Testis (tissue), 5 donors: ENCODE data around the gene CACUL1. TPM values are rescaled to one million over a fixed set of nuclear protein-coding genes. Genes with fewer than 3 reads are reported as not detected.

ENCODE experiments used
- DNase-seq: peaks from one replicate; pipeline ENCODE4 v3.0.0-alpha.2; 2019
- H3K27ac ChIP-seq, 2 donors: fragments of 200-600 bp; sonication (generic); one replicate each; pipeline ENCODE4 v1.5.1; 2019
- H3K27me3 ChIP-seq: fragments of 200-600 bp; sonication (generic); one replicate; pipeline ENCODE4 v1.5.1; 2019
- H3K36me3 ChIP-seq: fragments of 200-600 bp; sonication (generic); one replicate; pipeline ENCODE4 v1.5.1; 2017; ENCODE audit warnings: low read depth; ENCODE audit errors: missing control alignments
- H3K4me1 ChIP-seq: fragments of 200-600 bp; sonication (generic); one replicate; pipeline ENCODE4 v1.5.1; 2019
- H3K4me3 ChIP-seq, 2 donors: fragments of 200-600 bp; sonication (generic); one replicate each; pipeline ENCODE4 v1.5.1; 2017 to 2019
- H3K9me3 ChIP-seq: fragments of 200-600 bp; sonication (generic); one replicate; pipeline ENCODE4 v1.5.1; 2017
- CTCF ChIP-seq, 3 experiments: fragments of 450-650 bp in 2 of 3; fragments of 200-600 bp in 1 of 3; sonication (generic) in 1 of 3; IDR thresholded peaks; one replicate each; pipeline ENCODE4 v1.5.1; 2016 to 2019; ENCODE audit warnings: antibody characterized with exemption in 3 of 3, mild to moderate bottlenecking in 2 of 3, moderate library complexity in 1 of 3
- POLR2A ChIP-seq: fragments of 450-650 bp; IDR thresholded peaks from one replicate; pipeline ENCODE4 v1.6.1; 2017; ENCODE audit warnings: antibody characterized with exemption, mild to moderate bottlenecking, moderate library complexity
- WGBS, 2 donors: methylation state at CpG; one replicate each; pipeline ENCODE4 v1.1.5; 2018; 5-methylcytosine and 5-hydroxymethylcytosine counted together
- intact Hi-C: fragments of 100-400 bp; cut with DNase I; formaldehyde crosslinking; loops from one replicate; pipeline ENCODE4 v1.15.1; 2023; ENCODE audit warnings: low total_unique reads
- long read RNA-seq, 2 donors: transcript quantifications; one replicate each; lab custom pipeline, GENCODE V29; 2026
- polyA plus RNA-seq: library from polyadenylated mRNA; stranded (reverse); fragments of 350-450 nt; fragmentation: Illumina TruSeq; extraction: RNeasy Lipid Tissue Mini Kit (QIAGEN cat#74804); gene quantifications from one replicate; pipeline ENCODE4 v1.2.3, GENCODE V29; 2014; ENCODE audit warnings: low read depth, low replicate concordance; ENCODE audit not compliant: insufficient read depth
- total RNA-seq, 2 donors: library from RNA; depleted of rRNA; stranded (reverse); fragments of >200 nt; gene quantifications; one replicate each; pipeline ENCODE4 v1.2.3, GENCODE V29; 2016

The CACUL1 gene
- total RNA-seq: 10 to 100 TPM; 62.6 to 72.0 TPM
- 60.1 TPM for polyA plus RNA-seq
- long read RNA-seq, donor 1, full-length matches to known transcripts: 25 of 25 reads
- long read RNA-seq, donor 1, partial matches to known transcripts: 0 of 25 reads
- long read RNA-seq, donor 1, other reads (novel, unspliced or antisense): 0 of 25 reads
- long read RNA-seq, donor 2, full-length matches to known transcripts: 12 of 12 reads
- long read RNA-seq, donor 2, partial matches to known transcripts: 0 of 12 reads
- long read RNA-seq, donor 2, other reads (novel, unspliced or antisense): 0 of 12 reads

- H3K27me3 ChIP-seq: no peaks in the 10 kb centered on the region
- peak within 1 kb of the TSS; percentile 91 to 93 for H3K27ac ChIP-seq
- peak; percentile 100 for DNase-seq
- peaks cover 13% of the 10 kb centered on the region for H3K4me1 ChIP-seq
- no peak for TF ChIP-seq CTCF (IDR thresholded peaks at IDR 0.05)
- peak; percentile 36 for TF ChIP-seq POLR2A
- intact Hi-C loops: no loop called here
- peak within 1 kb of the TSS; percentile 79 to 100 for H3K4me3 ChIP-seq
- H3K36me3 ChIP-seq: no peaks in the 10 kb centered on the region
- H3K9me3 ChIP-seq: no peaks in the 10 kb centered on the region
- whole genome bisulfite sequencing, 2 donors: 0% methylated on average over 39 to 81 of the region's 87 CpGs
Observed at GRCh38 chr10:118754556-118755423, at the start of gene CACUL1. CACUL1 (minus strand) TSS chr10:118754970; CDS start chr10:118754762, 208 bp downstream.

GRCh38 chr10:118804262-118804773, 49.5 kb upstream of the CACUL1 start:
- 58 to 65% methylated on average over 3 of the region's 3 CpGs for WGBS, 2 donors
- Histone ChIP-seq H3K4me3 (no peak overlapping the region), H3K27ac (no peak overlapping the region), H3K4me1 (no peaks in the 10 kb centered on the region), H3K36me3 (no peaks in the 10 kb centered on the region), H3K27me3 (no peaks in the 10 kb centered on the region), H3K9me3 (no peaks in the 10 kb centered on the region)
- no peak for DNase-seq
- TF ChIP-seq POLR2A: no peak
- no peak for TF ChIP-seq CTCF (IDR thresholded peaks at IDR 0.05)
- intact Hi-C loops: no loop called here

- TF ChIP-seq POLR2A (no peak), CTCF (IDR thresholded peaks at IDR 0.05) (no peak)
- Histone ChIP-seq H3K27ac (no peak overlapping the region), H3K4me3 (no peak overlapping the region), H3K9me3 (no peaks in the 10 kb centered on the region), H3K36me3 (no peaks in the 10 kb centered on the region), H3K27me3 (no peaks in the 10 kb centered on the region), H3K4me1 (no peaks in the 10 kb centered on the region)
- no peak for DNase-seq
- 86 to 90% methylated on average over 14 of the region's 14 CpGs for WGBS, 2 donors
- intact Hi-C loops: no loop called here
Observed at GRCh38 chr10:118802126-118802793, 47.5 kb upstream of the CACUL1 start.

- H3K4me3 ChIP-seq: no peak overlapping the region
- H3K9me3 ChIP-seq: no peaks in the 10 kb centered on the region
- no peaks in the 10 kb centered on the region for H3K36me3 ChIP-seq
- TF ChIP-seq POLR2A (no peak), CTCF (IDR thresholded peaks at IDR 0.05) (peak in 2 of 3 experiments; percentile 34 to 46)
- DNase-seq: peak; percentile 60
- intact Hi-C loops: no loop called here
- H3K27ac ChIP-seq: no peak overlapping the region
- 80 to 94% methylated on average over 4 of the region's 4 CpGs for WGBS, 2 donors
- no peaks in the 10 kb centered on the region for H3K4me1 ChIP-seq
- no peaks in the 10 kb centered on the region for H3K27me3 ChIP-seq
Observed at GRCh38 chr10:118800920-118801319, 46.1 kb upstream of the CACUL1 start.
